ENCODE results near the gene CBX8.

GRCh38 chr17:79794659-79795511 lies 2.0 kb downstream of the CBX8 start:
- TF ChIP-seq CTCF (IDR thresholded peaks at IDR 0.05; ENCODE audit: low read depth, low read length, poor library complexity, severe bottlenecking) (no peak), EZH2phosphoT487 (IDR thresholded peaks at IDR 0.05; ENCODE audit: borderline replicate concordance, low read length) (no peak)
